H9 (cell line): ENCODE results near the gene ZNF844. TPM values are rescaled to one million over a fixed set of nuclear protein-coding genes. Genes with fewer than 3 reads are reported as not detected.
"Not testable (repeated sequence)": the region's sequence is repeated elsewhere in the genome, so short reads cannot be mapped to it uniquely, and the experiment has no call there.

Experiments
- DNase-seq: peaks from one replicate; pipeline ENCODE4 v3.0.0-alpha.2; 2017
- H2AFZ ChIP-seq: one replicate; pipeline ENCODE4 v1.6.1; 2013; ENCODE audit warnings: mild to moderate bottlenecking, low read length, control low read depth, moderate library complexity
- H2AK5ac ChIP-seq: 2 replicates; pipeline ENCODE4 v1.6.1; 2013; ENCODE audit warnings: low read length, control low read depth, mixed read lengths; ENCODE audit not compliant: insufficient read length
- H2BK120ac ChIP-seq: one replicate; pipeline ENCODE4 v1.6.1; 2013; ENCODE audit warnings: low read depth, mild to moderate bottlenecking, low read length, control low read depth, inconsistent platforms; ENCODE audit not compliant: poor library complexity, severe bottlenecking
- H2BK12ac ChIP-seq: 2 replicates; pipeline ENCODE4 v1.6.1; 2013; ENCODE audit warnings: low read length, control low read depth, mixed read lengths, low read depth; ENCODE audit not compliant: insufficient read length
- H2BK15ac ChIP-seq: 2 replicates; pipeline ENCODE4 v1.6.1; 2013; ENCODE audit warnings: low read depth, low read length, control low read depth
- H2BK20ac ChIP-seq: one replicate; pipeline ENCODE4 v1.6.1; 2013; ENCODE audit warnings: low read depth, mild to moderate bottlenecking, low read length, control low read depth, inconsistent platforms; ENCODE audit not compliant: poor library complexity, severe bottlenecking
- H2BK5ac ChIP-seq: 2 replicates; pipeline ENCODE4 v1.6.1; 2013; ENCODE audit warnings: low read length, control low read depth, mixed read lengths; ENCODE audit not compliant: insufficient read length
- H3K14ac ChIP-seq: 2 replicates; pipeline ENCODE4 v1.6.1; 2013; ENCODE audit warnings: low read length, control low read depth; ENCODE audit not compliant: insufficient read depth
- H3K18ac ChIP-seq: 2 replicates; pipeline ENCODE4 v1.6.1; 2013; ENCODE audit warnings: low read depth, mild to moderate bottlenecking, mixed read lengths, low read length, control low read depth; ENCODE audit not compliant: insufficient read length
- H3K23ac ChIP-seq: 2 replicates; pipeline ENCODE4 v1.6.1; 2013; ENCODE audit warnings: low read length, control low read depth, mixed read lengths, low read depth; ENCODE audit not compliant: insufficient read length
- H3K23me2 ChIP-seq: 2 replicates; pipeline ENCODE4 v1.6.1; 2013; ENCODE audit warnings: low read depth, mild to moderate bottlenecking, mixed read lengths, low read length, control low read depth; ENCODE audit not compliant: insufficient read length, poor library complexity, severe bottlenecking
- H3K27ac ChIP-seq: 2 replicates; pipeline ENCODE4 v1.5.1; 2013; ENCODE audit warnings: low read length, control low read depth, mixed read lengths, low read depth; ENCODE audit not compliant: insufficient read length
- H3K27me3 ChIP-seq: 2 replicates; pipeline ENCODE4 v1.6.1; 2013; ENCODE audit warnings: low read length, control low read depth, inconsistent platforms; ENCODE audit not compliant: insufficient read depth
- H3K4ac ChIP-seq: 2 replicates; pipeline ENCODE4 v1.6.1; 2013; ENCODE audit warnings: low read depth, mild to moderate bottlenecking, control low read depth, inconsistent platforms, low read length, moderate library complexity
- H3K4me1 ChIP-seq: 2 replicates; pipeline ENCODE4 v1.6.1; 2013; ENCODE audit warnings: low read length, control low read depth, inconsistent platforms; ENCODE audit not compliant: insufficient read depth
- H3K4me2 ChIP-seq: 2 replicates; pipeline ENCODE4 v1.6.1; 2013; ENCODE audit warnings: low read length, control low read depth, mixed read lengths; ENCODE audit not compliant: insufficient read length, insufficient read depth
- H3K56ac ChIP-seq: 2 replicates; pipeline ENCODE4 v1.6.1; 2013; ENCODE audit warnings: low read depth, mild to moderate bottlenecking, mixed read lengths, low read length, control low read depth; ENCODE audit not compliant: insufficient read length
- H3K79me1 ChIP-seq: 2 replicates; pipeline ENCODE4 v1.6.1; 2013; ENCODE audit warnings: low read depth, mild to moderate bottlenecking, moderate library complexity, low read length, control low read depth, inconsistent platforms; ENCODE audit not compliant: insufficient read depth, poor library complexity, severe bottlenecking
- H3K79me2 ChIP-seq: 2 replicates; pipeline ENCODE4 v1.6.1; 2013; ENCODE audit warnings: low read length, control low read depth, inconsistent platforms; ENCODE audit not compliant: insufficient read depth
- H3K9ac ChIP-seq: 2 replicates; pipeline ENCODE4 v1.6.1; 2013; ENCODE audit warnings: low read length, control low read depth, mixed read lengths; ENCODE audit not compliant: insufficient read length; ENCODE audit errors: extremely low read depth
- H3K9me3 ChIP-seq: one replicate; pipeline ENCODE4 v1.6.1; 2013; ENCODE audit warnings: low read depth, low read length, inconsistent platforms; ENCODE audit not compliant: control insufficient read depth
- H3T11ph ChIP-seq: one replicate; pipeline ENCODE4 v1.6.1; 2013; ENCODE audit warnings: mild to moderate bottlenecking, low read length, control low read depth, inconsistent platforms
- H4K20me1 ChIP-seq: one replicate; pipeline ENCODE4 v1.6.1; 2013; ENCODE audit not compliant: control insufficient read depth, insufficient read length, insufficient read depth
- H4K5ac ChIP-seq: 2 replicates; pipeline ENCODE4 v1.6.1; 2013; ENCODE audit warnings: low read depth, mild to moderate bottlenecking, mixed read lengths, low read length, control low read depth; ENCODE audit not compliant: insufficient read length
- H4K8ac ChIP-seq: replicated peaks from 2 replicates; pipeline ENCODE4 v1.6.1; 2013; ENCODE audit warnings: low read length, control low read depth, mixed read lengths, low read depth; ENCODE audit not compliant: insufficient read length
- H4K91ac ChIP-seq: 2 replicates; pipeline ENCODE4 v1.6.1; 2013; ENCODE audit warnings: low read depth, mild to moderate bottlenecking, moderate library complexity, mixed read lengths, low read length, control low read depth; ENCODE audit not compliant: insufficient read length
- H3K27ac Mint-ChIP-seq, 3 experiments: 2 replicates in 2 of 3; 3 replicates in 1 of 3; pipeline ENCODE4 v1.8.0; 2020 to 2021; ENCODE audit warnings: mixed read lengths in 3 of 3, mild to moderate bottlenecking in 1 of 3, moderate library complexity in 1 of 3
- H3K27me3 Mint-ChIP-seq: 2 replicates; pipeline ENCODE4 v1.8.0; 2021; ENCODE audit warnings: low read depth, mild to moderate bottlenecking, moderate library complexity, mixed read lengths
- H3K36me3 Mint-ChIP-seq, 3 experiments: 2 replicates in 2 of 3; 3 replicates in 1 of 3; pipeline ENCODE4 v1.8.0; 2020 to 2021; ENCODE audit warnings: low read depth in 3 of 3, mixed read lengths in 3 of 3; ENCODE audit not compliant: insufficient read depth in 1 of 3
- H3K4me1 Mint-ChIP-seq, 2 experiments: 2 replicates each; pipeline ENCODE4 v1.8.0; 2020; ENCODE audit warnings: mixed read lengths in 2 of 2
- H3K4me3 Mint-ChIP-seq, 2 experiments: 2 replicates in 1 of 2; 3 replicates in 1 of 2; pipeline ENCODE4 v1.8.0; 2020 to 2021; ENCODE audit warnings: mild to moderate bottlenecking in 2 of 2, mixed read lengths in 2 of 2, moderate library complexity in 1 of 2
- H3K9me3 Mint-ChIP-seq, 2 experiments: 2 replicates in 1 of 2; 3 replicates in 1 of 2; pipeline ENCODE4 v1.8.0; 2020; ENCODE audit warnings: mild to moderate bottlenecking in 2 of 2, mixed read lengths in 2 of 2, moderate library complexity in 1 of 2
- CTCF ChIP-seq: fragments of 200-600 bp; sonication (generic); conservative IDR thresholded peaks from 3 replicates; pipeline ENCODE4 v1.8.0; 2021; ENCODE audit warnings: antibody characterized with exemption, mild to moderate bottlenecking
- WGBS: extraction: QIAGEN DNeasy Blood & Tissue Kit; methylation state at CpG from one replicate; pipeline ENCODE4 v1.1.7; 2013; ENCODE audit warnings: missing lambda C conversion rate, low lambda C conversion rate, mixed read lengths; ENCODE audit not compliant: insufficient read length; ENCODE audit errors: extremely low coverage; 5-methylcytosine and 5-hydroxymethylcytosine counted together
- total RNA-seq: library from RNA; stranded (reverse); gene quantifications from 2 replicates; pipeline ENCODE4 v1.2.1, GENCODE V29; 2021

The ZNF844 gene
- total RNA-seq, 1 experiment from 2014 or later: 10.0 TPM

GRCh38 chr19:12098040-12098439, 33.5 kb downstream of the ZNF844 start:
- Histone ChIP-seq H3K27ac (no peak overlapping the region), H3K9me3 (no peaks in the 10 kb centered on the region), H3K79me2 (peaks cover 3% of the 10 kb centered on the region; the same call in 1 of the 2 replicates), H4K20me1 (no peaks in the 10 kb centered on the region), H3K4ac (no peak overlapping the region), H3T11ph (no peak overlapping the region), H2BK12ac (no peak overlapping the region), H4K8ac (no peak overlapping the region), H4K5ac (no peak overlapping the region), H4K91ac (no peak overlapping the region), H3K23me2 (peaks cover 2% of the 10 kb centered on the region), H3K18ac (no peak overlapping the region), H2AK5ac (no peak overlapping the region), H2BK15ac (no peak overlapping the region), H3K56ac (no peak overlapping the region), H3K23ac (no peak overlapping the region), H2BK5ac (no peak overlapping the region), H3K27me3 (no peaks in the 10 kb centered on the region), H3K4me2 (no peak overlapping the region), H3K14ac (no peak overlapping the region), H2AFZ (no peak overlapping the region), H3K79me1 (peaks cover 7% of the 10 kb centered on the region), H2BK20ac (no peak overlapping the region), H3K9ac (no peak overlapping the region), H2BK120ac (no peak overlapping the region), H3K4me1 (no peaks in the 10 kb centered on the region)
- Mint-ChIP-seq H3K4me1 (peaks cover 3 to 11% of the 10 kb centered on the region in 2 experiments), H3K27me3 (no peaks in the 10 kb centered on the region), H3K4me3 (no peak overlapping the region), H3K36me3 (peaks cover 84 to 90% (median 84%) of the 10 kb centered on the region in 3 experiments), H3K9me3 (peaks cover 50 to 82% of the 10 kb centered on the region in 2 experiments), H3K27ac (no peak overlapping the region)
- TF ChIP-seq CTCF: no peak
- DNase-seq: no peak
- WGBS: no CpG with 5 or more reads among the region's 9 CpGs

DNA sequence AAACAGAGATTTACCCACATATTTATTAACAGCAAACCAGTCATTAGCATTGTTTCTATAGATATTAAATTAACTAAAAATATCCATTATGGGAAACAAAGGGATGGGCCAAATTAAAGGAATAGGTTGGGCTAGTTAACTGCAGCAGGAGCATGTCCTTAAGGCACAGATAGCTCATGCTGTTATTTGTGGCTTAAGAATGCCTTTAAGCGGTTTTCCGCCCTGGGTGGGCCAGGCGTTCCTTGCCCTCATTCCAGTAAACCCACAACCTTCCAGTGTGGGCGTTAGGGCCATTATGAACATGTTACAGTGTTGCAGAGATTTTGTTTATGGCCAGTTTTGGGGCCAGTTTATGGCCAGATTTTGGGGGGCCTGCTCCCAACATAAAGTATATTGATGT, 39.4 kb downstream of the ZNF844 start:
- not testable (repeated sequence) for H2AK5ac ChIP-seq, H3K4me1 ChIP-seq, H3K27ac ChIP-seq, H3K23me2 ChIP-seq, H3K9ac ChIP-seq, H4K5ac ChIP-seq, H3K23ac ChIP-seq, H2BK20ac ChIP-seq, H3K4me3 Mint-ChIP-seq, H2BK15ac ChIP-seq, H3K4me1 Mint-ChIP-seq, H4K8ac ChIP-seq, H3K14ac ChIP-seq, H3K18ac ChIP-seq, H2AFZ ChIP-seq, H3K56ac ChIP-seq, H4K91ac ChIP-seq, H2BK5ac ChIP-seq, H3K27me3 Mint-ChIP-seq, H3K27me3 ChIP-seq, H2BK12ac ChIP-seq, H3K27ac Mint-ChIP-seq, H3K4ac ChIP-seq, H3T11ph ChIP-seq, H2BK120ac ChIP-seq, H4K20me1 ChIP-seq, DNase-seq, H3K4me2 ChIP-seq, H3K79me1 ChIP-seq, H3K79me2 ChIP-seq
- Mint-ChIP-seq H3K36me3 (peaks cover 69 to 73% (median 72%) of the 10 kb centered on the region in 3 experiments), H3K9me3 (peaks cover 54 to 75% of the 10 kb centered on the region in 2 experiments)
- no CpG with 5 or more reads among the region's 4 CpGs for WGBS
- H3K9me3 ChIP-seq: peaks cover 19% of the 10 kb centered on the region
